Activated gamma-delta T cell treated with Interleukin-2 at 50 U/mL for 16 hours (primary cell): ENCODE measurements around the gene TDRD1.

Experiments
- DNase-seq: peaks from one replicate; pipeline ENCODE4 v3.0.0-alpha.2; 2020

The TDRD1 gene

GRCh38 chr10:114179747-114180146 is 594 bp downstream of the TDRD1 start:
- no peak for DNase-seq

- DNase-seq = no peak
These were observed 1.8 kb downstream of the TDRD1 start for GRCh38 chr10:114180937-114181336.

- DNase-seq = no peak
These were observed 2.8 kb downstream of the TDRD1 start for GRCh38 chr10:114181971-114182370.

GRCh38 chr10:114183563-114183962 is 4.4 kb downstream of the TDRD1 start:
- no peak for DNase-seq

- no peak for DNase-seq
These were observed 5.1 kb downstream of the TDRD1 start for GRCh38 chr10:114184276-114184675.

GRCh38 chr10:114188001-114188400 is 8.8 kb downstream of the TDRD1 start:
- DNase-seq = no peak

GRCh38 chr10:114188900-114189299 is 9.7 kb downstream of the TDRD1 start:
- DNase-seq = no peak

- DNase-seq = no peak
These were observed 10.5 kb downstream of the TDRD1 start for GRCh38 chr10:114189700-114190099.

- no peak for DNase-seq
These were observed 15.9 kb downstream of the TDRD1 start for GRCh38 chr10:114195079-114195478.

GRCh38 chr10:114199239-114199638 is 20.1 kb downstream of the TDRD1 start:
- no peak for DNase-seq

- DNase-seq = no peak
These were observed 23.7 kb downstream of the TDRD1 start for GRCh38 chr10:114202812-114203211.

- no peak for DNase-seq
These were observed 27.7 kb downstream of the TDRD1 start for GRCh38 chr10:114206902-114207301.

GRCh38 chr10:114207349-114207748 is 28.2 kb downstream of the TDRD1 start:
- no peak for DNase-seq

GRCh38 chr10:114208351-114208750 is 29.2 kb downstream of the TDRD1 start:
- no peak for DNase-seq

GRCh38 chr10:114212153-114212552 is 33.0 kb downstream of the TDRD1 start:
- DNase-seq = no peak

- DNase-seq = no peak
These were observed 35.9 kb downstream of the TDRD1 start for GRCh38 chr10:114215033-114215432.

- DNase-seq = no peak
These were observed 41.1 kb downstream of the TDRD1 start for GRCh38 chr10:114220281-114220680.

- no peak for DNase-seq
These were observed 42.1 kb downstream of the TDRD1 start for GRCh38 chr10:114221235-114221634.

- no peak for DNase-seq
These were observed 43.9 kb downstream of the TDRD1 start for GRCh38 chr10:114223066-114223465.

- no peak for DNase-seq
These were observed 49.0 kb downstream of the TDRD1 start for GRCh38 chr10:114228156-114228555.

- no peak for DNase-seq
These were observed 53.5 kb downstream of the TDRD1 start for GRCh38 chr10:114232561-114233176.

- no peak for DNase-seq
These were observed 54.3 kb downstream of the TDRD1 start for GRCh38 chr10:114233482-114233881.

GRCh38 chr10:114234132-114234531 is 55.0 kb downstream of the TDRD1 start:
- no peak for DNase-seq

- DNase-seq = peak; percentile 9
These were observed 60.2 kb downstream of the TDRD1 start, which contains the start of gene VWA2 for GRCh38 chr10:114239117-114239993. Gene VWA2, plus strand, starts transcription at chr10:114239254. Its CDS starts 9,460 bp downstream, at chr10:114248714.
